ENCODE measurements around the gene PAN2.

Gene PAN2

DNA sequence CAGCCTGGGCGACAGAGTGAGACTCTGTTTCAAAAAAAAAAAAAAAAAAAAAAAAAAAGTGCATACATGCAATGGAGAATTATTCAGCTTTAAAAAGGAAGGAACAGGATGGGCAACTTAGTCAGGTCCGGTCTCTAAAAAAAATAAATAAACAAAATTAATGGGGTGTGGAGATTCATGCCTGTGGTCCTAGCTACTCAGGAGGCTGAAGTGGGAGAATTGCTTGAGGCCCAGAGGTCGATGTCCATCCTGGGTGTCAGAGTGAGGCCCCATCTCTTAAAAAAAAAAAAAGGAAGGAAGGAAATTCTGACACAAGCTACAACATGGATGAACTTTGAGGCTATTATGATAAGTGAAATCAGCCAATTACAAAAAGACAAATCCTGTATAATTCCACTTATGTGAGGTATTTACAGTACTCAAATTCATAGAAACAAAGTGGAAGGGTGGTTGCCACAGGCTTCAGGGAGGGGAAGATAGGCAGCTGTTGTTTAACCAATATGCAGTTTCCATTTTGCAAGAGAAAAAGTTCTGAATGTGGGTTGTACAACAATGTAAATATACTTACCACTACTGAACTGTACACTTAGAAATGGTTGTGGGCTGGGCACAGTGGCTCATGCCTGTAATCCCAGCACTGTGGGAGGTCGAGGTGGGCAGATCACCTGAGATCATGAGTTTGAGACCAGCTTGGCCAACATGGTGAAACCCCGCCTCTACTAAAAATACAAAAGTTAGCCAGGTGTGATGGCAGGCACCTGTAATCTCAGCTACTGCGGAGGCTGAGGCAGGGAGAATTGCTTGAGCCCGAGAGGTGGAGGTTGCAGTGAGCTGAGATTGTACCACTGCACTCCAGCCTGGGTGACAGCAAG is 41.2 kb upstream of the PAN2 start:
- ChIA-PET POLR2A (interaction anchor here (0.6 kb wide), 1 partner anchor 340 kb away, joined by 3 read pairs; no protein-coding TSS in a partner anchor), CTCF (no interaction called here)
- Histone ChIP-seq H3K27ac (ENCODE audit: insufficient read depth in 1 of 2, low read depth in 1 of 2, low read length in 2 of 2, poor library complexity in 1 of 2, severe bottlenecking in 2 of 2) (no peak overlapping the region), H3K4me1 (ENCODE audit: control extremely low read depth in 1 of 4, control insufficient read depth in 4 of 4, insufficient read depth in 4 of 4, low read length in 3 of 4) (peaks cover 0 to 5% (median 0%) of the 10 kb centered on the region in 4 experiments), H3K9me3 (ENCODE audit: control extremely low read depth in 1 of 5, control insufficient read depth in 4 of 5, insufficient read depth in 2 of 5, low read depth in 1 of 5, low read length in 4 of 5) (no peaks in the 10 kb centered on the region), H3K4me3 (ENCODE audit: control insufficient read depth in 1 of 7, extremely low read depth in 1 of 7, insufficient read depth in 4 of 7, low read depth in 2 of 7, low read length in 6 of 7) (no peak overlapping the region), H3K36me3 (ENCODE audit: control insufficient read depth in 4 of 4, insufficient read depth in 4 of 4, low read length in 3 of 4) (no peaks in the 10 kb centered on the region), H3K27me3 (replicated peaks in 2 of 5; ENCODE audit: control insufficient read depth in 4 of 5, insufficient read depth in 5 of 5, low read length in 4 of 5) (no peaks in the 10 kb centered on the region)
- DNase-seq: no peak
- WGBS (ENCODE audit: insufficient coverage): 89% methylated on average over 2 of the region's 7 CpGs

DNA sequence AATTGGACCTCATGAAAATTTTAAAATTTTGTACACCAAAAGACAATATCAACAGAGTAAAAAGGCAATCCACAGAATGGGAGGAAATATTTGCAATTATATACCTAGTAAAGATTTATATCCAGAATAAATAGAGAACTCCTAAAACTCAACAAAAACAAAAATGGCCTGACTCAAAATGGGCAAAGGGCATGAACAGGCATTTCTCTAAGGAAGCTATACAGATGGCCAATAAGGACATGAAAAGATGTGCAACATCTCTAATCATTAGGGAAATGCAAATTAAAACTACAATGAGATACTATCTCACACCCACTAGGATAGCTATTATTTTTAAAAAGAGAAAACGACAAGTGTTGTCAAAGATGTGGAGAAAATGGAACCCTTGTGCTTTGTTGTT is 39.7 kb upstream of the PAN2 start:
- CTCF ChIA-PET: no interaction called here
- WGBS (ENCODE audit: insufficient coverage): no CpG with 5 or more reads among the region's 1 CpG
- no peaks in the 10 kb centered on the region for H3K9me3 ChIP-seq (ENCODE audit: control extremely low read depth in 1 of 5, control insufficient read depth in 4 of 5, insufficient read depth in 2 of 5, low read depth in 1 of 5, low read length in 4 of 5)
- H3K27me3 ChIP-seq (replicated peaks in 2 of 5; ENCODE audit: control insufficient read depth in 4 of 5, insufficient read depth in 5 of 5, low read length in 4 of 5): no peaks in the 10 kb centered on the region
- H3K27ac ChIP-seq (ENCODE audit: insufficient read depth in 1 of 2, low read depth in 1 of 2, low read length in 2 of 2, poor library complexity in 1 of 2, severe bottlenecking in 2 of 2): no peak overlapping the region
- H3K4me1 ChIP-seq (ENCODE audit: control extremely low read depth in 1 of 4, control insufficient read depth in 4 of 4, insufficient read depth in 4 of 4, low read length in 3 of 4): peaks cover 0 to 5% (median 0%) of the 10 kb centered on the region in 4 experiments
- no peaks in the 10 kb centered on the region for H3K36me3 ChIP-seq (ENCODE audit: control insufficient read depth in 4 of 4, insufficient read depth in 4 of 4, low read length in 3 of 4)
- DNase-seq: no peak
- POLR2A ChIA-PET: no interaction called here
- no peak overlapping the region for H3K4me3 ChIP-seq (ENCODE audit: control insufficient read depth in 1 of 7, extremely low read depth in 1 of 7, insufficient read depth in 4 of 7, low read depth in 2 of 7, low read length in 6 of 7)

DNA sequence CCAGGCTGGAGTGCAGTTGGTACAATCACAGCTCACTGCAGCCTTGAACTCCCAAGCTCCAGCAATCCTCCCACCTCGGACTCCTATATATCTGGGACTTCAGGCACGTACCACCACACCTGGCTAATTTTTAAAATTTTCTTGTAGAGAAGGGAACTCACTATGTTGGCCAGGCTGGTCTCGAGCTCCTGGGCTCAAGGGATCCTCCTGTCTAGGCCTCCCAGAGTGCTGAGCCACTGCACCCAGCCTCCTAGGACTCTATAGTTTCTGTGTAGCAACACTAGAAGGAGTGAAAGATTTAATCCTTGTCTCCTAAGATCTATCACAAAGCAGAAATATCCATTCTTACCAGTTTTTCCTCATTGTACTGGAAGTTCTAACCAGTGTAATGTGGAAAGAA is 33.1 kb upstream of the PAN2 start:
- POLR2A ChIA-PET: no interaction called here
- CTCF ChIA-PET: no interaction called here

DNA sequence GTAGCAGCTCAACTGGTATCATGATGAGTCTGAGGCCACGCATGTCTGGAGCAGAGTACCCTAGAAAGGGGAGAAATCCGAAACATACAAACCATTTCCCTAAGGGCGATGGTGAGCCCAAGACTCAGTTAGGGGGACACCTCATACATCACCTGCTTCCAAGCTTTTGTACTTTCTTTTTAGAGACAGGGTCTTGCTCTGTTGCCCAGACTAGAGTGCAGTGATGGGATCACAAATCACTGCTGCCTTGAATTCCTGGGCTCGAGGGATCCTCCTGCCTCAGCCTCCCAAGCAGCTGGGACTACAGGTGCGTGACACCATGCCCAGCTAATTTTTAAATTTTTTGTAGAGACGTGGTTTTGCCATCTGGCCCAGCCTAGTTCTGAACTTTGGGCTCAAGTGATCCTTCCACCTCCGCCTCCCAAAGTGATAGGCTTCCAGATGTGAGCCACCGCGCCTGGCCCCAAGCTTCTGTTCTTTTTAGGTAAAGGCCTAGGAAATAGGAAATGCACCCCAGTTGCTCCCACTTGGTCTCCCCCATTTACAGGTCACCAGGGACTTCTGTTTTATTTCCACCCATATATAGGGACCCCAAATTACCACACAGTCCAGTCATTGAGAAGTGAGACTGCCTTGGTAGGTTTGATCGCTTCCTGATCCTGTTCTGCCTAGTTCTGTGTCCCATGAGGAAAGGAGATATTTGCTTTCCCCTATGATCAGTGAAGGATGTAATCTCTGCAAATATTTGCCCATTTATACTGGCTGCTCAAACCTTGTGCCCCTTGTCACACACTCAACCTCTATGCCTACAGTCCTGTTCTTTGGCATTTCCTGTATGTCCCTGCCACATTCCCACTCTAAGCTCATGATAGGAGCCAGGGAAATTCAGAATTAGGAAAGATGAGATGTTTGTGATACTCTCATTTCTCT is 28.6 kb upstream of the PAN2 start, which contains the start of gene APOF:
Gene APOF (minus strand): TSS at position 728 of the 930 bp plus-strand sequence. CDS start 112 bp downstream, at position 616.
- WGBS (ENCODE audit: insufficient coverage): 100% methylated on average over 8 of the region's 10 CpGs
- ChIA-PET POLR2A (no interaction called here), CTCF (interaction anchor here (1.7 kb wide), 2 partner anchors 14 to 51 kb away, joined by 3 to 5 read pairs; no protein-coding TSS in a partner anchor)
- Histone ChIP-seq H3K27me3 (replicated peaks in 2 of 5; ENCODE audit: control insufficient read depth in 4 of 5, insufficient read depth in 5 of 5, low read length in 4 of 5) (no peaks in the 10 kb centered on the region), H3K36me3 (ENCODE audit: control insufficient read depth in 4 of 4, insufficient read depth in 4 of 4, low read length in 3 of 4) (no peaks in the 10 kb centered on the region), H3K27ac (ENCODE audit: insufficient read depth in 1 of 2, low read depth in 1 of 2, low read length in 2 of 2, poor library complexity in 1 of 2, severe bottlenecking in 2 of 2) (no peak within 1 kb of the TSS), H3K9me3 (ENCODE audit: control extremely low read depth in 1 of 5, control insufficient read depth in 4 of 5, insufficient read depth in 2 of 5, low read depth in 1 of 5, low read length in 4 of 5) (no peaks in the 10 kb centered on the region), H3K4me1 (ENCODE audit: control extremely low read depth in 1 of 4, control insufficient read depth in 4 of 4, insufficient read depth in 4 of 4, low read length in 3 of 4) (peaks cover 14 to 19% (median 16%) of the 10 kb centered on the region in 4 experiments), H3K4me3 (ENCODE audit: control insufficient read depth in 1 of 7, extremely low read depth in 1 of 7, insufficient read depth in 4 of 7, low read depth in 2 of 7, low read length in 6 of 7) (no peak within 1 kb of the TSS)
- no peak for DNase-seq

More for the DNA sequence above, 33.1 kb upstream of the PAN2 start:
- DNase-seq: no peak
- Histone ChIP-seq H3K4me3 (ENCODE audit: control insufficient read depth in 1 of 7, extremely low read depth in 1 of 7, insufficient read depth in 4 of 7, low read depth in 2 of 7, low read length in 6 of 7) (no peak overlapping the region), H3K4me1 (ENCODE audit: control extremely low read depth in 1 of 4, control insufficient read depth in 4 of 4, insufficient read depth in 4 of 4, low read length in 3 of 4) (no peaks in the 10 kb centered on the region), H3K36me3 (ENCODE audit: control insufficient read depth in 4 of 4, insufficient read depth in 4 of 4, low read length in 3 of 4) (no peaks in the 10 kb centered on the region), H3K27me3 (replicated peaks in 2 of 5; ENCODE audit: control insufficient read depth in 4 of 5, insufficient read depth in 5 of 5, low read length in 4 of 5) (no peaks in the 10 kb centered on the region), H3K27ac (ENCODE audit: insufficient read depth in 1 of 2, low read depth in 1 of 2, low read length in 2 of 2, poor library complexity in 1 of 2, severe bottlenecking in 2 of 2) (no peak overlapping the region), H3K9me3 (ENCODE audit: control extremely low read depth in 1 of 5, control insufficient read depth in 4 of 5, insufficient read depth in 2 of 5, low read depth in 1 of 5, low read length in 4 of 5) (no peaks in the 10 kb centered on the region)
- 100% methylated on average over 2 of the region's 3 CpGs for WGBS (ENCODE audit: insufficient coverage)

DNA sequence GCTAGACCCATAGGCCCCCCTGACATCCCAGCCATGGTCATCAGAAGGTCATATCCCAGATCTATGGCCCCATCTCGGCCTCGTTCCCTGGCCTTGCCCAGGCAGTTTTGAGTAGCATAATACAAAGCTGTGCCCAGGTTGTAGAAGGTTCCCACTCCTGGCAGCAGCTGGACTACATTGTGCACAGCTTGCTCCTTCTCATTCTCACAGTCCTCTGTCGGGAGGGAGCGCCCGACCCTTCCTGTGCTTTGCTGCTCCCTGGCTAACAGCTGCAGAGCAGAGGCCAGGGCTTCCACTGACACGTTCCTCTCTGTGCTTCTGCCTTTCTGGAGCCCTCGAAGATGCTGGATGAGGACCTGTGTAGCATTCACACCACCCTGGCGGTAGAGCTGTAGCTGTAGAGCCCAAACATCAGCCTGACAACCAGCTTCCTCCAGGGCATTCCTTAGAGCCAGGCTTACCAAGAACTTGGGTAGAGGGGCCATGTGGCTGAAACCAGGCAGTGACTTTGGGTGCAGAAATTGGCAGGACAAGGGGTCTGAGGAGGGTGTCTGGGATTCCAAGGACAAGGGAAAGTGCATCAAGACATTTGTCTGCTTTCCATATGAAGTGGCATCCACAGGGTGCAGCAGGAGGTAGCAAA is 27.8 kb upstream of the PAN2 start:
- Histone ChIP-seq H3K9me3 (ENCODE audit: control extremely low read depth in 1 of 5, control insufficient read depth in 4 of 5, insufficient read depth in 2 of 5, low read depth in 1 of 5, low read length in 4 of 5) (no peaks in the 10 kb centered on the region), H3K36me3 (ENCODE audit: control insufficient read depth in 4 of 4, insufficient read depth in 4 of 4, low read length in 3 of 4) (no peaks in the 10 kb centered on the region), H3K4me3 (ENCODE audit: control insufficient read depth in 1 of 7, extremely low read depth in 1 of 7, insufficient read depth in 4 of 7, low read depth in 2 of 7, low read length in 6 of 7) (no peak overlapping the region), H3K27ac (ENCODE audit: insufficient read depth in 1 of 2, low read depth in 1 of 2, low read length in 2 of 2, poor library complexity in 1 of 2, severe bottlenecking in 2 of 2) (no peak overlapping the region), H3K27me3 (replicated peaks in 2 of 5; ENCODE audit: control insufficient read depth in 4 of 5, insufficient read depth in 5 of 5, low read length in 4 of 5) (no peaks in the 10 kb centered on the region), H3K4me1 (ENCODE audit: control extremely low read depth in 1 of 4, control insufficient read depth in 4 of 4, insufficient read depth in 4 of 4, low read length in 3 of 4) (peaks cover 14 to 19% (median 16%) of the 10 kb centered on the region in 4 experiments)
- POLR2A ChIA-PET: interaction anchor here (0.6 kb wide), 1 partner anchor 16 kb away, joined by 3 read pairs; no protein-coding TSS in a partner anchor
- 98% methylated on average over 7 of the region's 8 CpGs for WGBS (ENCODE audit: insufficient coverage)
- DNase-seq: no peak
- CTCF ChIA-PET: interaction anchor here (1.7 kb wide), 2 partner anchors 15 to 50 kb away, joined by 3 to 5 read pairs; no protein-coding TSS in a partner anchor

DNA sequence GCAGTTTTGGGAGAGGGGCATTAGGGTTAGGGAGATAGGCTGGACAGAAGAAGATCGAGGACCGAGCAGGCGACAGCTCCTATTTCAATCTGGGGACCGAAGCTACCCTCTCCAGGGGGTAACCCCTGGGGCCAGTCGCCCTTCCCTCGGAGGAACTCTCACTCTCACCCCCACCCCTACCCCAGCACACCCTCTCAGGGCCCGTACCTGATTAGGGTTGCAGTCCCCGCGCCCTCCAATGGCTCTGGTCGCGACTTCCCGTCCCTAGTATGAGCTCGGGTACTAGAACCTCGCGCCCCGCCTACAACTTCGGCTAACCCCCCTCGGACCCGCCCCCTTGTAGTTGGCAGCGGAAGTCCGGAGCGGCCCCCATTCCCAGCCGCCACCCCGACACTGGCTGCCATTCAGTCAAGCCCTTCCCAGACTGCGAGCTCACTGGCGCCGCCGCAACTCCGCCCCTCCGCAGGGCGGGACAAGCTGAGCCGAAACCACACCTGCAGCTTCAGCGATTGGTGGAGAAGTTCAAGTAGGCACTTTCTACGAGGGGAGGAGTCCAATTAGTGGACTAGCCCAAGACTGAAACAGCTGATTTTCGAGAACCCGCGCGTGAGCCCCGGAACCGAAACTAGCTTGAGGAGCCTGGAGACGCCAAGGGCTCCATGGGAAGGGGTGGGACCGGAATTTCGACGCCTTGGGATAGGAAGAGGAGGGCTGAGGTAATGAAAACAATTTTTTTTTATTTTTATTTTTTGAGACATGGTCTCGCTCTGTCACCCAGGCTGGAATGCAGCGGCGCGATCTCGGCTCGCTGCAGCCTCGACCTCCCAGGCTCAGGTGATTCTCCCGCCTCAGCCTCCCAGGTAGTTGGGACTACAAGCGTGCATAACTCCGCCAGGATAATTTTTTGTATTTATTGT is 26.3 kb upstream of the PAN2 start, which contains the start of gene STAT2:
Gene STAT2 (minus strand): TSS at position 257 of the 917 bp plus-strand sequence. CDS start 3,536 bp downstream, outside the sequence.
- no peaks in the 10 kb centered on the region for H3K27me3 ChIP-seq (replicated peaks in 2 of 5; ENCODE audit: control insufficient read depth in 4 of 5, insufficient read depth in 5 of 5, low read length in 4 of 5)
- under 1% methylated on average over 47 of the region's 54 CpGs for WGBS (ENCODE audit: insufficient coverage)
- H3K4me3 ChIP-seq (ENCODE audit: control insufficient read depth in 1 of 7, extremely low read depth in 1 of 7, insufficient read depth in 4 of 7, low read depth in 2 of 7, low read length in 6 of 7): peak within 1 kb of the TSS; percentile 60 to 99 (median 96)
- ChIA-PET CTCF (interaction anchor here (0.7 to 2.8 kb wide), 12 partner anchors 11 to 113 kb away, joined by 3 to 9 read pairs (median 5); partner anchors contain the start of genes CNPY2 and PAN2), POLR2A (interaction anchor here (1.2 to 1.5 kb wide), 6 partner anchors 13 to 44 kb away, joined by 3 to 9 read pairs (median 7); partner anchors contain the start of genes CNPY2, IL23A and PAN2)
- H3K4me1 ChIP-seq (ENCODE audit: control extremely low read depth in 1 of 4, control insufficient read depth in 4 of 4, insufficient read depth in 4 of 4, low read length in 3 of 4): peaks cover 14 to 19% (median 16%) of the 10 kb centered on the region in 4 experiments
- H3K27ac ChIP-seq (ENCODE audit: insufficient read depth in 1 of 2, low read depth in 1 of 2, low read length in 2 of 2, poor library complexity in 1 of 2, severe bottlenecking in 2 of 2): peak within 1 kb of the TSS; percentile 64 to 88
- peaks cover 5 to 13% (median 13%) of the 10 kb centered on the region in 4 experiments for H3K36me3 ChIP-seq (ENCODE audit: control insufficient read depth in 4 of 4, insufficient read depth in 4 of 4, low read length in 3 of 4)
- peak; percentile 100 for DNase-seq
- no peaks in the 10 kb centered on the region for H3K9me3 ChIP-seq (ENCODE audit: control extremely low read depth in 1 of 5, control insufficient read depth in 4 of 5, insufficient read depth in 2 of 5, low read depth in 1 of 5, low read length in 4 of 5)

Data from common myeloid progenitor, CD34-positive (primary cell).